GM18520 (cell line): ENCODE data around the gene OSGEPL1.
"Not testable (repeated sequence)": the region's sequence is repeated elsewhere in the genome, so short reads cannot be mapped to it uniquely, and the experiment has no call there.

Experiments used
- ATAC-seq: cut with Tn5 transposase; IDR thresholded peaks from one replicate; pipeline ENCODE4 v1.9.1; 2021; ENCODE audit not compliant: unreplicated experiment

The OSGEPL1 gene

DNA sequence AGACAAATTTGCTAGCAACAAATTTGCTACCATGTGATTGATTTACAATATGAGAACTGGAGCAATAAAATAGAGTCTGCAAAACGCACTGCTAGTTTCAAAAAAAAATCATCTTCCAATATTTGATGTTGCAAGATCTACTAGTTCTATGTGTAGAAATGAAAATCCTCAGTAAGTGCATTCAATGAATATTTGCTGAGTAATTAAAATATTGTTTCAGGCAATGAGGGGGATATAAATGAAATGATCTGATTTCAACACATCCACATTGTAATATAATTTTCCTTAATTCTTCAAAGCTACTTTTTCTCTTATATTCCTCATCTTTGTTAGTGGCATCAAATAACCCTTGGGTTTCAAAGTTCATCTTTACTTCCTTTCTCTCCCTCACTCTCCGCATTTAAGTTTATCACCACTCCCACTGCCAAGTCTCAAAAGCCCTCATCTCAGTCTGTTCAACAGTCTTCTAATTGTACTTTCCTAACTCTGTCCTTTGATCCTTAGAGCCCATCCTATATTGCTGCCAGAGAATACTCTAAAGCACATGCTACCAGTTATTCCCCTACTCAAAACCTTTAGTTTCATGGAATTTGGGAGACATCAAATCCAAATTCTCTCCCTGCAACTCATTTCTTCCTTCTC lies 6.2 kb downstream of the OSGEPL1 start:
- no peak for ATAC-seq

DNA sequence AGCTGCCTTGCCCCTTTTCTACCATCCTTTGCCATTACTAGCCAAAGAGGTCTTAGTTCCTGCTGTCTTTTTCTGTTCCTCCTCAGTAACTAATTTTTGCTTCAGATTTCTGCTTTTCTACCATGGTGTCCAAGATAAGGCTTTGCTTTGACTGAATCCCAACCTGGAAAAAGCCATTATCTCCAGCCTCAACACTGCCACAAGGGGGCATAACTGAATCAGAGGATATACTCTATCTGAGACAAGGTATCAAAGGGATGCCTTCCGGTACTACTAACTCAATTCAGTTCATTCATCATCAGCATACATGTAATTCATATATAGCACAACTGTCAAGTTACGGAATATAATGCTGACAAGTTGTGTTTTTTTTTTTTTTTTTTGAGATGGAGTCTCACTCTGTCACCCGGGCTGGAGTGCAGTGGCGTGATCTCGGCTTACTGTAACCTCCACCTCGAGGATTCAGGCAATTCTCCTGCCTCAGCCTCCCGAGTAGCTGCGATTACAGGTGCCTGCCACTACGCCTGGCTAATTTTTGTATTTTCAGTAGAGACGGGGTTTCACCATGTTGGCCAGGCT lies 11.4 kb downstream of the OSGEPL1 start:
- ATAC-seq: no peak

DNA sequence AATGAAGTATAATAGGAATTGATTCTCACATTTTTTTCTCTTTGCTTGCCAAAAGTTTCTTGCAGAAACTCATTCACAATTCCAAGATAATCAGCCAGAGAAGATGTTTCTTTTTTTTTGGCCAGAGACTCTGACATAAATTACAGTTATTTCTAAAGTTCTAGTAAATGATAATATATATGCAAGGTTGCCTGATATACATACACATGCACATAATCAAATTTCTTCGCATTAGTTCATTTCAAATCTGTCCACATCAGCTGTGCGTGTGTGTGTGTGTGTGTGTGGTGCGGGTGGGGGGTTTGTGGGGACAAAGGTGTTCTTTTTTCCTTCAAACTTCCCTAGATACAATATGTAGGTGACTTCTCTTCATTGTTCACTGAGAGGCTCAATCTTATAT lies 33.2 kb downstream of the OSGEPL1 start:
- ATAC-seq: no peak

DNA sequence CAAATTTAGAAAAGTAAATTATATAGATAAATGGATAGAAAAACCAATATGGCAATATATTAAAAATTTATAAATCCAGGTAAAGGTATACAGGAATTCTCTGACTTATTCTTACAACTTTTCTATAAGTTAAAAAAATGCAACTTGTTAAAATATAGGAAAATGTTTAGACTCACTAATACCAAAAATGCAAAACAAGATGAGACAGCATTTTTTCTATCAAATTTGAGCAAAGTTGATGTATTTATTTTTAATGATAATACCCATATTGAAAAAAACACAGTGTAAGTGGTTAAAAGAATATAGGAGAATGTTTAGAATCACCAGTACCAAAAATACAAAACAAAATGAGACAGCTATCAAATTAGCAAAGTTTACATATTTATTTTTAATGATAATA lies 35.7 kb downstream of the OSGEPL1 start:
- ATAC-seq: no peak

DNA sequence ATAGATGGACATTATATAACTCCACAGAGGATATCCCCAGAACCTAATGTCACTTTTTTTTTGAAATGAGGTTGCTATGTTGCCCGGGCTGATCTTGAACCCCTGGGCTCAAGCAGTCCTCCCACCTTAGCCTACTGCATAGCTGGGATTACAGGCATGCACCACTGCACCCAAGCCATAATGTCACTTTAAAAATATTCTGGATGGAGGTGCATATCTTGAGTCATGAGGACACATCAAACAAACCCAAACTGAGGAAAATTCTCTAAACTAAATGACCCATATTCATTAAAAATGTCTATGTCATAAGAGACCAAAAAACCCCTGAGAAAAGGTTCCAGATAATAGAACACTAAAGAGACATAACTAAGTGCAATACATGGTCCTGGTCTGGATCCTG lies 36.3 kb downstream of the OSGEPL1 start:
- ATAC-seq: no peak

DNA sequence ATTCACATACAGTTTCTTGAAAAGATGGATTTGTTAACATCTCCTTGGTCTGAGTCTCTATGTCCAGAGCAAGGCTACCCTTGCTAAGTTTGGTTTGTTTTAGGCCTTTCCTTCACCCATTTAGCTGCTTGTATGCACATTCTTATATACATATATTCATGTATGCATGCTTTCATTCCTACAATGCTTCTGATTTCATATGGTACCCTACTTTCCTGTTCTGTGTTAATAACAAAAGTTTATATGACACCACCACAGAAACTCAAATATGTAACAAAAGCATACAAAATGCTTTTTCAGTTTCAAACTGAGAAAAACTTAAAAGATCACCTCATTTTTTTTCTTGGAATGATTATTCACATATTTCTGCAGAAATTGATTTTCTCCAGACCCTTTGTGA lies 39.4 kb downstream of the OSGEPL1 start:
- no peak for ATAC-seq

DNA sequence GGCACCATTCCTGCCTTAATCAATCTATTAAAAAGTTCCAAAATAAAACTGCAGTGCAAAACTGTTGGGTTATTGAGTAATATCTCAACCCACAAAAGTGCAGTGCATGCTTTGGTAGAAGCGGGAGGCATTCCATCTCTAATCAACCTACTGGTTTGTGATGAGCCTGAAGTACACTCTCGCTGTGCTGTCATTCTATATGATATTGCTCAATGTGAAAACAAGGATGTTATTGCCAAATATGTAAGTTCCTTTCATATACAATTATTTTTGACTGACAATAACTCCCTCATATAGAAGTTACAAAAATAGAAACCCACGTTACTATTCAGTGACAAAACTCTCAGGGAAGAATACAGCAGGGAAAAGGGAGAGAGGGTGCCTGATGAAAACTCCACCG lies 43.0 kb downstream of the OSGEPL1 start:
- no peak for ATAC-seq

DNA sequence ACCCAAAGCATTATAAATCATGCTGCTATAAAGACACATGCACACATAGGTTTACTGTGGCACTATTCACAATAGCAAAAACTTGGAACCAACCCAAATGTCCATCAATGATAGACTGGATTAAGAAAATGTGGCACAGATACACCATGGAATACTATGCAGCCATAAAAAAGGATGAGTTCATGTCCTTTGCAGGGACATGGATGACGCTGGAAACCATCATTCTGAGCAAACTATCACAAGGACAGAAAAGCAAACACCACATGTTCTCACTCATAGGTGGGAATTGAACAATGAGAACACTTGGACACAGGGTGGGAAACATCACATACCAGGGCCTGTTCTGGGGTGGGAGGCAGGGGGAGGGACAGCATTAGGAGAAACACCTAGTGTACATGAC lies 45.0 kb downstream of the OSGEPL1 start:
- ATAC-seq: not testable (repeated sequence)

DNA sequence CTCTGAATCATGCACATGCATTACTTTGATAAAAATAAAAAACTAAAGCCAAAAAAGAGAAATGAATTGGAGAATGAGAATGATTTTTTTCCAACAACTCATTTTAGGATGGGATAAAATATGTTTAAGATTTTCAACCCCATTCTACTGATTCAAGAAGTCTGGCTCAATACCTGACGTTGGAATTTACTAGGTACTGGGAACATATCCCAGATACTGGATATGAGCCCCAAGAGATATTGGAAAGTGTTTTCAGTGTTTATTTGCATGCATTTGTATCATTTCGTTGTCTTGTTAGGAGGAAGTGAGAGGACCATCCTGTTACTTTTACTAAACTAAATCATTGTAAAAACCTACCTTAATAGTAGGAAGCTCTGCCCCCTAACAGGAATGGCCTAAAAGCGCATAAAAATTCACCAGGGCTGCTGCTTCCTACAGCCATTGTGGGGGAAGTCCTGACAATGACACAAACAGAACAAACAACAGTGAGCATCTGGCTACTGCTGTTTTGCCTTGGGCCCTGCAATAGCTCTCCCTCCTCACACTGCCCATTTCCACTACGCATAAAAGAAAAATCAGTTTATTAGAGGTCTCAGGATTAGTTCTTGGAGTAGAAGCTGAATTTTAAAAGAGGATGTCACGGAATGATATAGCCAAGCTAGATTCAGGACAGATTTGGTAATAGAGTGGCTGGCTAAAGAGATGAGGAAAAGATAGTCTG lies 52.9 kb downstream of the OSGEPL1 start:
- no peak for ATAC-seq

DNA sequence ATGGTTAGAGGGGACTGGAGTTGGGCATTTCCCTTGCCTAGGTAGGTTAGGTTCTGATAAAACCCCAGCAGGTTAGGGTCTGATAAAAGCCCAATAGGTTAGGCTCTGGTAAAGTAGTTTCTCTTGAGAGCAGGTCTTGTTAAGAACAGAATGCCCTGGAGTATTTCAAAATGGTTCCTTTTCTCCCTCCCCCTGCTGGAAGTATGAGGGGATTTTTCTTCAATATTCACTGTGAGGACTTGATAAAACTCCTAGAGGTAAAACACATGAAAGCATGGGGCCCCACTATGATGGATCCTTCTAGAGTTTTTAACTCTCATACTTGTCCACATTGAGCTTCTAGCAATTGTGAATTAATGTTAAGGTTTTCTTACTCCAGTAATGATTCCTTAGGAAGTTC lies 60.5 kb downstream of the OSGEPL1 start:
- no peak for ATAC-seq

DNA sequence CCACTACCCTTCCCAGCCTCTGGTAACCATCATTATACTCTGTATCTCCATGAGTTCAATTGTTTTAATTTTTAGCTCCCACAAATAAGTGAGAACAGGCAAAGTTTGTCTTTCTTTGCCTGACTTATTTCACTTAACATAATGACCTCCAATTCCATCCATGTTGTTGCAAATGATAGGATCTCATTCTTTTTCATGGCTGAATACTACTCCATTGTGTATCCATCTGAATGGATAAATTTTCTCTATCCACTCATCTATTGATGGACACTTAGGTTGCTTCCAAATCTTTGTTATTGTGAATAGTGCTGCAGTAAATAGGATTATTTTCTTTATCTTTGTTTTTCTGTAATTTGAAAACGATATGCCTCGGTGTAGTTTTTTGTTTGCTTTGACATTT lies 61.9 kb downstream of the OSGEPL1 start:
- no peak for ATAC-seq

DNA sequence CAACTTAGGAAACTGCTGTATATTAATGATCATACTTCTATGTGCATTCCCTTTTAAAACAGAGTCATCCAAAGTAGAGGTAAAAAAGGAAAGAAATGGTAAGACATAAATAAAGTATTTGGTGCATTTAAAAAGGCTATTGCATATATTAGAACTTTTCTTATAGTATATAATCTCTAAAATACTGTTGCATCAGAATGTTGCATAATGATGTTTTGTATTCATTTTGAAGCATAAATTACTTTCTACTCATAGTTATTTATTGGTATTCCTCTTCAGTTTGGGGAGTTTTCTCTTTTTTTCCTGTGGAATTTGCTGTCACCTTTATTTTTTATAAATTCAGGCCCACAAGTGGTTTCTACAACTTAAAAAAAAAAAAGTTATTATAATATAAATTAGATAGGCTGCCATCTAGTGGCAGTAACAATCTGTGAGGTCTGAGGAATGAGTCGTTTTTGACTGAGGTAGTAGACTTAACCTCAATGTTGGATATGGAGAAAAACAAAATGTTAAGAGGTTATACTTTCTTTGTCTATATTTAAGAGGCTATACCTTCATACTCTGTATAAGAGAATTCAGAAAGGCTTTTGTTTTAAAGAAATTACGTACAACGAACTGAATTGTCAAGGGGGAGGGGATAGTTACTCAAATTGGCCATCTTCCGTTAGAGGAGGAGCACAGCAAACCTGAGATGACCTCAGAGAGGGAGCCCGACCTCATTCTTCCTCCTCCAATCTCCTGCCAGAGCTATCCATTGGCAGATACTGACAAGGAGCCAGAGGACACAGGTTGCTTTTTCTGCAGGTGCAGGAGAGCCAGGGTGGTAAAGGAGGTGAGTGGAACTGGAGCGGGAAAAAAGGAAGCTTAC lies 64.3 kb downstream of the OSGEPL1 start:
- no peak for ATAC-seq
